ENCODE data around the gene CAPN11.
"Not testable (repeated sequence)": the region's sequence is repeated elsewhere in the genome, so short reads cannot be mapped to it uniquely, and the experiment has no call there.

The CAPN11 gene

GRCh38 chr6:44135173-44135758 is 23.4 kb upstream of the CAPN11 start:
- Histone ChIP-seq H3K27ac (ENCODE audit: low read depth, low read length) (no peak overlapping the region), H3K36me3 (ENCODE audit: control insufficient read depth, insufficient read depth, low read length) (peaks cover 25% of the 10 kb centered on the region), H3K4me1 (ENCODE audit: control insufficient read depth, insufficient read depth, low read length) (no peaks in the 10 kb centered on the region), H3K4me3 (ENCODE audit: low read length) (no peak overlapping the region), H3K9ac (ENCODE audit: low read length) (no peak overlapping the region), H3K27me3 (ENCODE audit: control insufficient read depth, insufficient read depth, low read length) (no peaks in the 10 kb centered on the region)

GRCh38 chr6:44135875-44136274 is 22.7 kb upstream of the CAPN11 start:
- Histone ChIP-seq H3K27ac (ENCODE audit: low read depth, low read length) (no peak overlapping the region), H3K4me3 (ENCODE audit: low read length) (no peak overlapping the region), H3K36me3 (ENCODE audit: control insufficient read depth, insufficient read depth, low read length) (peaks cover 25% of the 10 kb centered on the region)

GRCh38 chr6:44138717-44139350 is 19.8 kb upstream of the CAPN11 start:
- H3K9ac ChIP-seq (ENCODE audit: low read length) = no peak overlapping the region
- H3K4me3 ChIP-seq (ENCODE audit: low read length) = no peak overlapping the region
- no peaks in the 10 kb centered on the region for H3K27me3 ChIP-seq (ENCODE audit: control insufficient read depth, insufficient read depth, low read length)
- peaks cover 28% of the 10 kb centered on the region for H3K36me3 ChIP-seq (ENCODE audit: control insufficient read depth, insufficient read depth, low read length)
- H3K27ac ChIP-seq (ENCODE audit: low read depth, low read length) = no peak overlapping the region
- H3K4me1 ChIP-seq (ENCODE audit: control insufficient read depth, insufficient read depth, low read length) = no peaks in the 10 kb centered on the region

More at GRCh38 chr6:44135875-44136274, 22.7 kb upstream of the CAPN11 start:
- H3K27me3 ChIP-seq (ENCODE audit: control insufficient read depth, insufficient read depth, low read length) = no peaks in the 10 kb centered on the region
- H3K9ac ChIP-seq (ENCODE audit: low read length) = no peak overlapping the region
- no peaks in the 10 kb centered on the region for H3K4me1 ChIP-seq (ENCODE audit: control insufficient read depth, insufficient read depth, low read length)

- H3K36me3 ChIP-seq (ENCODE audit: control insufficient read depth, insufficient read depth, low read length) = peaks cover 30% of the 10 kb centered on the region
- no peak overlapping the region for H3K4me3 ChIP-seq (ENCODE audit: low read length)
- no peaks in the 10 kb centered on the region for H3K4me1 ChIP-seq (ENCODE audit: control insufficient read depth, insufficient read depth, low read length)
- H3K27ac ChIP-seq (ENCODE audit: low read depth, low read length) = no peak overlapping the region
- H3K9ac ChIP-seq (ENCODE audit: low read length) = no peak overlapping the region
- no peaks in the 10 kb centered on the region for H3K27me3 ChIP-seq (ENCODE audit: control insufficient read depth, insufficient read depth, low read length)
These were observed 19.3 kb upstream of the CAPN11 start for GRCh38 chr6:44139351-44139743.

GRCh38 chr6:44142835-44143234 is 15.8 kb upstream of the CAPN11 start:
- no peaks in the 10 kb centered on the region for H3K27me3 ChIP-seq (ENCODE audit: control insufficient read depth, insufficient read depth, low read length)
- H3K27ac ChIP-seq (ENCODE audit: low read depth, low read length) = no peak overlapping the region
- no peak overlapping the region for H3K9ac ChIP-seq (ENCODE audit: low read length)
- no peaks in the 10 kb centered on the region for H3K4me1 ChIP-seq (ENCODE audit: control insufficient read depth, insufficient read depth, low read length)
- H3K4me3 ChIP-seq (ENCODE audit: low read length) = no peak overlapping the region
- peaks cover 25% of the 10 kb centered on the region for H3K36me3 ChIP-seq (ENCODE audit: control insufficient read depth, insufficient read depth, low read length)

- H3K36me3 ChIP-seq (ENCODE audit: control insufficient read depth, insufficient read depth, low read length) = peaks cover 23% of the 10 kb centered on the region
- H3K27ac ChIP-seq (ENCODE audit: low read depth, low read length) = no peak overlapping the region
- H3K9ac ChIP-seq (ENCODE audit: low read length) = no peak overlapping the region
These were observed 14.9 kb upstream of the CAPN11 start for GRCh38 chr6:44143731-44144130.

GRCh38 chr6:44144536-44144935 is 14.1 kb upstream of the CAPN11 start:
- peaks cover 20% of the 10 kb centered on the region for H3K36me3 ChIP-seq (ENCODE audit: control insufficient read depth, insufficient read depth, low read length)

More at GRCh38 chr6:44143731-44144130, 14.9 kb upstream of the CAPN11 start:
- no peaks in the 10 kb centered on the region for H3K4me1 ChIP-seq (ENCODE audit: control insufficient read depth, insufficient read depth, low read length)
- no peak overlapping the region for H3K4me3 ChIP-seq (ENCODE audit: low read length)
- H3K27me3 ChIP-seq (ENCODE audit: control insufficient read depth, insufficient read depth, low read length) = no peaks in the 10 kb centered on the region

GRCh38 chr6:44145839-44146238 is 12.8 kb upstream of the CAPN11 start:
- Histone ChIP-seq H3K4me3 (ENCODE audit: low read length) (no peak overlapping the region), H3K36me3 (ENCODE audit: control insufficient read depth, insufficient read depth, low read length) (peaks cover 15% of the 10 kb centered on the region), H3K4me1 (ENCODE audit: control insufficient read depth, insufficient read depth, low read length) (no peaks in the 10 kb centered on the region), H3K27ac (ENCODE audit: low read depth, low read length) (no peak overlapping the region), H3K27me3 (ENCODE audit: control insufficient read depth, insufficient read depth, low read length) (no peaks in the 10 kb centered on the region), H3K9ac (ENCODE audit: low read length) (no peak overlapping the region)

More at GRCh38 chr6:44144536-44144935, 14.1 kb upstream of the CAPN11 start:
- H3K4me3 ChIP-seq (ENCODE audit: low read length); H3K9ac ChIP-seq (ENCODE audit: low read length); H3K4me1 ChIP-seq (ENCODE audit: control insufficient read depth, insufficient read depth, low read length); H3K27ac ChIP-seq (ENCODE audit: low read depth, low read length); H3K27me3 ChIP-seq (ENCODE audit: control insufficient read depth, insufficient read depth, low read length): not testable (repeated sequence)

- Histone ChIP-seq H3K9ac (ENCODE audit: low read length) (no peak overlapping the region), H3K36me3 (ENCODE audit: control insufficient read depth, insufficient read depth, low read length) (peaks cover 15% of the 10 kb centered on the region), H3K27ac (ENCODE audit: low read depth, low read length) (no peak overlapping the region), H3K27me3 (ENCODE audit: control insufficient read depth, insufficient read depth, low read length) (no peaks in the 10 kb centered on the region), H3K4me3 (ENCODE audit: low read length) (no peak overlapping the region), H3K4me1 (ENCODE audit: control insufficient read depth, insufficient read depth, low read length) (no peaks in the 10 kb centered on the region)
These were observed 11.9 kb upstream of the CAPN11 start for GRCh38 chr6:44146685-44147084.

- Histone ChIP-seq H3K4me3 (ENCODE audit: low read length) (no peak overlapping the region), H3K4me1 (ENCODE audit: control insufficient read depth, insufficient read depth, low read length) (no peaks in the 10 kb centered on the region), H3K9ac (ENCODE audit: low read length) (no peak overlapping the region), H3K27me3 (ENCODE audit: control insufficient read depth, insufficient read depth, low read length) (no peaks in the 10 kb centered on the region), H3K27ac (ENCODE audit: low read depth, low read length) (no peak overlapping the region), H3K36me3 (ENCODE audit: control insufficient read depth, insufficient read depth, low read length) (peaks cover 15% of the 10 kb centered on the region)
These were observed 11.4 kb upstream of the CAPN11 start for GRCh38 chr6:44147256-44147655.

- Histone ChIP-seq H3K9ac (ENCODE audit: low read length) (no peak overlapping the region), H3K27ac (ENCODE audit: low read depth, low read length) (no peak overlapping the region), H3K36me3 (ENCODE audit: control insufficient read depth, insufficient read depth, low read length) (peaks cover 18% of the 10 kb centered on the region), H3K4me1 (ENCODE audit: control insufficient read depth, insufficient read depth, low read length) (no peaks in the 10 kb centered on the region), H3K4me3 (ENCODE audit: low read length) (no peak overlapping the region), H3K27me3 (ENCODE audit: control insufficient read depth, insufficient read depth, low read length) (no peaks in the 10 kb centered on the region)
These were observed 10.3 kb upstream of the CAPN11 start for GRCh38 chr6:44148306-44148705.

- Histone ChIP-seq H3K9ac (ENCODE audit: low read length) (no peak overlapping the region), H3K36me3 (ENCODE audit: control insufficient read depth, insufficient read depth, low read length) (peaks cover 13% of the 10 kb centered on the region), H3K4me3 (ENCODE audit: low read length) (no peak overlapping the region), H3K4me1 (ENCODE audit: control insufficient read depth, insufficient read depth, low read length) (no peaks in the 10 kb centered on the region), H3K27me3 (ENCODE audit: control insufficient read depth, insufficient read depth, low read length) (no peaks in the 10 kb centered on the region), H3K27ac (ENCODE audit: low read depth, low read length) (no peak overlapping the region)
These were observed 9.1 kb upstream of the CAPN11 start for GRCh38 chr6:44149369-44150012.
